PC-3 (cell line): ENCODE data around the gene CMSS1. TPM values are rescaled to one million over a fixed set of nuclear protein-coding genes. Genes with fewer than 3 reads are reported as not detected.

Experiments
- ATAC-seq: fragments of 200-7000 bp; cut with Tn5 transposase; 2 replicates; pipeline ENCODE4 v1.9.1; 2020; ENCODE audit warnings: mild to moderate bottlenecking, moderate library complexity
- BruUV-seq: library from RNA; stranded (reverse); fragments of 400-500 nt; replicated peaks from 2 replicates; lab custom pipeline; 2021; lab: Mats Ljungman, UMichigan
- CTCF ChIA-PET: fragments of 300-600 bp; sonication (Branson Sonifier 250); formaldehyde crosslinking; loops from one replicate; lab custom pipeline; 2022; ENCODE audit warnings: antibody characterized with exemption; lab: Charles Lee
- POLR2A ChIA-PET: fragments of 300-600 bp; sonication (Branson Sonifier 250); formaldehyde crosslinking; loops from one replicate; lab custom pipeline; 2022; ENCODE audit warnings: antibody characterized with exemption; ENCODE audit not compliant: unreplicated experiment; lab: Charles Lee
- DNase-seq: peaks from one replicate; pipeline ENCODE4 v3.0.0-alpha.2; 2015
- H2AFZ ChIP-seq: fragments of 300-600 bp; sonication (generic); 2 replicates; pipeline ENCODE4 v1.6.0; 2016; ENCODE audit warnings: antibody characterized with exemption, low read length
- H3F3A ChIP-seq: fragments of 300-600 bp; sonication (generic); one replicate; pipeline ENCODE4 v1.6.0; 2017; ENCODE audit warnings: antibody characterized with exemption, low read length, control low read depth, mild to moderate bottlenecking; ENCODE audit not compliant: unreplicated experiment
- H3K27ac ChIP-seq: fragments of 300-600 bp; sonication (generic); 2 replicates; pipeline ENCODE4 v1.5.1; 2016; ENCODE audit warnings: mild to moderate bottlenecking, low read length
- H3K27me3 ChIP-seq: fragments of 300-600 bp; sonication (generic); 2 replicates; pipeline ENCODE4 v1.6.1; 2016; ENCODE audit warnings: low read length, mixed read lengths
- H3K36me3 ChIP-seq: fragments of 300-600 bp; sonication (generic); 2 replicates; pipeline ENCODE4 v1.6.1; 2016; ENCODE audit warnings: low read depth, mixed run types, low read length, mixed read lengths
- H3K4me1 ChIP-seq: fragments of 300-600 bp; sonication (generic); 2 replicates; pipeline ENCODE4 v1.5.1; 2016; ENCODE audit warnings: low read length; ENCODE audit not compliant: insufficient read depth
- H3K4me2 ChIP-seq: fragments of 300-600 bp; sonication (generic); 2 replicates; pipeline ENCODE4 v1.6.0; 2016; ENCODE audit warnings: low read length
- H3K4me3 ChIP-seq: fragments of 300-600 bp; sonication (generic); 2 replicates; pipeline ENCODE4 v1.5.1; 2016; ENCODE audit warnings: mild to moderate bottlenecking, low read length, mixed read lengths
- H3K79me2 ChIP-seq: fragments of 300-600 bp; sonication (generic); 2 replicates; pipeline ENCODE4 v1.6.1; 2017; ENCODE audit warnings: low read length, mixed read lengths
- H3K9ac ChIP-seq: fragments of 300-600 bp; sonication (generic); 2 replicates; pipeline ENCODE4 v1.6.0; 2016; ENCODE audit warnings: mild to moderate bottlenecking, low read length
- H3K9me2 ChIP-seq: fragments of 300-600 bp; sonication (generic); replicated peaks from 2 replicates; pipeline ENCODE4 v1.6.1; 2016; ENCODE audit warnings: mixed run types, low read length, mixed read lengths
- H3K9me3 ChIP-seq: fragments of 300-600 bp; sonication (generic); 2 replicates; pipeline ENCODE4 v1.6.1; 2016; ENCODE audit warnings: low read length, mixed read lengths
- H4K20me1 ChIP-seq: fragments of 300-600 bp; sonication (generic); 2 replicates; pipeline ENCODE4 v1.6.1; 2016; ENCODE audit warnings: low read length, mixed read lengths
- EZH2 ChIP-seq: fragments of 300-600 bp; sonication (generic); IDR thresholded peaks from one replicate; pipeline ENCODE4 v1.6.1; 2017; ENCODE audit warnings: antibody characterized with exemption, mild to moderate bottlenecking, low read length; ENCODE audit not compliant: unreplicated experiment
- EZH2phosphoT487 ChIP-seq: fragments of 300-600 bp; sonication (generic); IDR thresholded peaks from 2 replicates; pipeline ENCODE4 v1.6.1; 2018; ENCODE audit warnings: mild to moderate bottlenecking, antibody characterized with exemption, low read length, borderline replicate concordance
- intact Hi-C: fragments of 100-400 bp; cut with micrococcal nuclease; formaldehyde crosslinking; loops from 2 replicates; pipeline ENCODE4 v1.9.0; 2023
- total RNA-seq: library from RNA; depleted of rRNA; stranded (reverse); fragments of >200 nt; gene quantifications from 2 replicates; pipeline ENCODE4 v1.2.3, GENCODE V29; 2014
- TF ChIP-seq, protein P1 (sequence below): fragments of 300-600 bp; sonication (generic); conservative IDR thresholded peaks from 2 replicates; pipeline ENCODE4 v1.5.1; 2017; ENCODE audit warnings: antibody characterized with exemption, low read depth, mild to moderate bottlenecking, low read length

The CMSS1 gene
- total RNA-seq, 1 experiment from 2014 or later, result 63.1 TPM

DNA sequence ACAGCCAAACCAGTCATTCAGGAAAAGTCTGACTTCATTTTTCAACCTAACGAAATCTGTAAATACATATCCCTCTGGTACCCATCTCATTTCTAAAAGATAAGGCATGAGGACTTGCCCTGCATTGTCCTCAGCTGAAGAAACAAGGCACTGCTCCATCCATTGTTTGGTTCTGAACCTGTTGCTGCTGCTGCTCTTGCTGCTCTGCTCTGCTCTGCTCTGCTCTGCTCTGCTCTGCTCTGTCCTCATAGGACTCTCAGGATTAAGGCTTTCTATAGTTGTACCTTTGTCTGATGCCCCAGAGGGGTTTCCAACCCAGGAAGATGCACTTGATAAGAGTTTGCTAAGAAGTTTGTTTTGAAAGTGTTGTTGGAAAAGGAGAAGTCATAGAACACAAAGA is 38.2 kb downstream of the CMSS1 start:
- H4K20me1 ChIP-seq, result no peaks in the 10 kb centered on the region
- no peak for ATAC-seq
- CTCF ChIA-PET, result interaction anchor here (0.6 kb wide), 1 partner anchor 39 kb away, joined by 3 read pairs; no protein-coding TSS in a partner anchor
- POLR2A ChIA-PET, result no interaction called here
- H3K27me3 ChIP-seq, result no peaks in the 10 kb centered on the region
- H3K4me3 ChIP-seq, result no peak overlapping the region
- H3K79me2 ChIP-seq, result peaks cover 65% of the 10 kb centered on the region
- TF ChIP-seq EZH2phosphoT487 (no peak), EZH2 (no peak)
- TF ChIP-seq, protein P1, sequence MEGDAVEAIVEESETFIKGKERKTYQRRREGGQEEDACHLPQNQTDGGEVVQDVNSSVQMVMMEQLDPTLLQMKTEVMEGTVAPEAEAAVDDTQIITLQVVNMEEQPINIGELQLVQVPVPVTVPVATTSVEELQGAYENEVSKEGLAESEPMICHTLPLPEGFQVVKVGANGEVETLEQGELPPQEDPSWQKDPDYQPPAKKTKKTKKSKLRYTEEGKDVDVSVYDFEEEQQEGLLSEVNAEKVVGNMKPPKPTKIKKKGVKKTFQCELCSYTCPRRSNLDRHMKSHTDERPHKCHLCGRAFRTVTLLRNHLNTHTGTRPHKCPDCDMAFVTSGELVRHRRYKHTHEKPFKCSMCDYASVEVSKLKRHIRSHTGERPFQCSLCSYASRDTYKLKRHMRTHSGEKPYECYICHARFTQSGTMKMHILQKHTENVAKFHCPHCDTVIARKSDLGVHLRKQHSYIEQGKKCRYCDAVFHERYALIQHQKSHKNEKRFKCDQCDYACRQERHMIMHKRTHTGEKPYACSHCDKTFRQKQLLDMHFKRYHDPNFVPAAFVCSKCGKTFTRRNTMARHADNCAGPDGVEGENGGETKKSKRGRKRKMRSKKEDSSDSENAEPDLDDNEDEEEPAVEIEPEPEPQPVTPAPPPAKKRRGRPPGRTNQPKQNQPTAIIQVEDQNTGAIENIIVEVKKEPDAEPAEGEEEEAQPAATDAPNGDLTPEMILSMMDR, result no peak
- H2AFZ ChIP-seq, result no peak overlapping the region
- H3F3A ChIP-seq, result no peaks in the 10 kb centered on the region
- H3K9me2 ChIP-seq, result no peaks in the 10 kb centered on the region
- DNase-seq, result no peak
- H3K4me1 ChIP-seq, result peaks cover 25% of the 10 kb centered on the region
- no peaks in the 10 kb centered on the region for H3K9me3 ChIP-seq
- intact Hi-C loops, result loop anchor here (5.0 kb wide), 1 partner anchor 151 kb away; no protein-coding TSS in a partner anchor
- no TSS peak for BruUV-seq
- no peak overlapping the region for H3K4me2 ChIP-seq
- no peaks in the 10 kb centered on the region for H3K36me3 ChIP-seq
- no peak overlapping the region for H3K27ac ChIP-seq
- H3K9ac ChIP-seq, result no peak overlapping the region

DNA sequence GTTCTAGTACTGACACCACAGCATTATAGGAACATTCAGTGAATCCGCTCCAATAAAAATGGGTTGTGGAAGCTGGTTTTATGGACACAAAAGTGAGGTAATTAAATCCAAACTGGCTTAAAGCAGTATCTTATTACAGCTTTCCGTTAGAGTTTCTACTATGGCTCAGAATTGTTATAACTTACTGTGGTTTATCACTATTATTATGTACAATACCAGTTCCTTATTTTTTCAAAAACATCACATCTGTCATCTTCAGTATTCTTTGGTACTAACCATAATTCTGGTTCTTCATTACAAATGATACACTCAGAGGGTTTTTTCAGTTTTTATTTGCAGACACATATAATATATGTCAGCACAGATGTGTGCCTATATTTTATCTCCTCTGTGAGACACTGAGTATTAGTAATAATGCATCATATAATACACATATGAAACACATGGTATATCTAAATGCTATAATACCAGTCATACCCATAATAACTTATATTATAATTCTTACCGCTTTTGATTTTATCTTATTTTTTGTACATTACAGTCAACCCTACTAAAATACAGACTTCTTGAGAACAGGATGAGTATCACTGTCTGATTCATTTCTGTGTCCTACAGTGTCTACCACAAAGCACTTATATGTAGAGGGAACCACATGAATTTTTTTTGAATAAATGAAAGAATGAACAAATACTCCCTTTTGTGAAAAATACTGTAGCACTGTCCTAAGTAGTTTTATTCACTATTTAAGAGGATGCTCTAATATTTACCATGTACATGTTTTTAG is 39.0 kb downstream of the CMSS1 start:
- Histone ChIP-seq H3K4me1 (peaks cover 32% of the 10 kb centered on the region), H3K27ac (no peak overlapping the region), H3K79me2 (peaks cover 66% of the 10 kb centered on the region), H4K20me1 (no peaks in the 10 kb centered on the region), H3F3A (no peaks in the 10 kb centered on the region), H3K4me2 (no peak overlapping the region), H2AFZ (no peak overlapping the region), H3K9me3 (no peaks in the 10 kb centered on the region), H3K9ac (no peak overlapping the region), H3K9me2 (no peaks in the 10 kb centered on the region), H3K4me3 (no peak overlapping the region), H3K36me3 (no peaks in the 10 kb centered on the region), H3K27me3 (no peaks in the 10 kb centered on the region)
- no TSS peak for BruUV-seq
- intact Hi-C loops, result loop anchor here (5.0 kb wide), 1 partner anchor 151 kb away; no protein-coding TSS in a partner anchor
- CTCF ChIA-PET, result interaction anchor here (0.6 kb wide), 1 partner anchor 39 kb away, joined by 3 read pairs; no protein-coding TSS in a partner anchor
- TF ChIP-seq, protein P1, result no peak
- TF ChIP-seq EZH2 (no peak), EZH2phosphoT487 (no peak)
- no peak for DNase-seq
- POLR2A ChIA-PET, result no interaction called here
- ATAC-seq, result no peak

DNA sequence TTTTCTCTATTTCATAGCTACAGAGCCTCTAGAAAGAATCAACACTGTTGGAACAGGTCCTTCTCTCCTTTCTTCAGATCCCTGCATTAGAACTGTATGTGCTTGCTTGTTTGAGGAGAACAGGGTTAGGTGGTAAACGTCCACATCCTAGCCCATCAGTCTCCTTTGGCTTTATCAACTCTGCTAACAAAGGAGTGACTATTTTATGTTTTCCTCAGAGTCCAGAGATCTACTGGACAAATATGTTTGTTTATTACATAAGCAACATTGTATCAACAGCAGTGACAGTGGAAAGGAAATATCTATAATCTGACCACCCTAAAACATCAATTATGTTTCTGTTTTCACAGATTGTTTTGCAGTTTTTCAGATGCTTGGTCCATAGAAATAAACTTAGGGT is 39.6 kb downstream of the CMSS1 start:
- no peak overlapping the region for H2AFZ ChIP-seq
- ATAC-seq (no peak), DNase-seq (no peak)
- intact Hi-C loops, result loop anchor here (5.0 kb wide), 1 partner anchor 150 kb away; no protein-coding TSS in a partner anchor
- H3K27ac ChIP-seq, result no peak overlapping the region
- TF ChIP-seq EZH2 (no peak), EZH2phosphoT487 (no peak)
- TF ChIP-seq, protein P1, result no peak
- H3K36me3 ChIP-seq, result no peaks in the 10 kb centered on the region
- ChIA-PET POLR2A (no interaction called here), CTCF (no interaction called here)
- H3K27me3 ChIP-seq, result no peaks in the 10 kb centered on the region
- H3F3A ChIP-seq, result no peaks in the 10 kb centered on the region
- no peak overlapping the region for H3K4me2 ChIP-seq
- peaks cover 62% of the 10 kb centered on the region for H3K79me2 ChIP-seq
- peaks cover 38% of the 10 kb centered on the region for H3K4me1 ChIP-seq
- H3K9me2 ChIP-seq, result no peaks in the 10 kb centered on the region
- BruUV-seq, result no TSS peak
- H4K20me1 ChIP-seq, result no peaks in the 10 kb centered on the region
- H3K4me3 ChIP-seq, result no peak overlapping the region
- no peak overlapping the region for H3K9ac ChIP-seq
- H3K9me3 ChIP-seq, result no peaks in the 10 kb centered on the region
